Tibial artery (tissue), 4 donors: ENCODE results near the gene GPNMB.

Experiments used
- DNase-seq, 2 donors: peaks; one replicate each; pipeline ENCODE4 v3.0.0-alpha.2; 2019
- H3K27ac ChIP-seq, 2 donors: fragments of 200-600 bp; sonication (generic) in 1 of 2; 1 replicate in 1 of 2; 2 replicates in 1 of 2; pipeline ENCODE4 v1.5.1; 2018 to 2019; ENCODE audit warnings: mild to moderate bottlenecking in 1 of 2
- H3K27me3 ChIP-seq, 2 donors: fragments of 200-600 bp; sonication (generic) in 1 of 2; one replicate each; pipeline versions ENCODE4 v1.5.1 to v1.6.0; 2016 to 2019
- H3K36me3 ChIP-seq, 3 donors: fragments of 200-600 bp; sonication (generic) in 2 of 3; one replicate each; pipeline ENCODE4 v1.5.1; 2016 to 2019; ENCODE audit warnings: mild to moderate bottlenecking in 2 of 3
- H3K4me1 ChIP-seq, 4 donors: fragments of 200-600 bp; sonication (generic) in 2 of 4; 1 replicate in 3 of 4; 2 replicates in 1 of 4; pipeline ENCODE4 v1.5.1; 2016 to 2019
- H3K4me3 ChIP-seq, 2 donors: fragments of 200-600 bp; sonication (generic) in 1 of 2; 1 replicate in 1 of 2; 2 replicates in 1 of 2; pipeline ENCODE4 v1.5.1; 2018 to 2019; ENCODE audit warnings: mild to moderate bottlenecking in 2 of 2
- H3K9me3 ChIP-seq, 3 donors: fragments of 200-600 bp; sonication (generic) in 1 of 3; one replicate each; pipeline ENCODE4 v1.5.1; 2016 to 2019
- intact Hi-C: fragments of 100-400 bp; cut with DNase I; formaldehyde crosslinking; loops from one replicate; pipeline ENCODE4 v1.15.0; 2023; ENCODE audit warnings: low total_unique reads
- TF ChIP-seq, protein P1 (sequence below), 2 experiments: fragments of 200-600 bp in 1 of 2; fragments of 450-650 bp in 1 of 2; IDR thresholded peaks; one replicate each; pipeline ENCODE4 v1.5.1; 2017 to 2019; ENCODE audit warnings: antibody characterized with exemption in 2 of 2, mild to moderate bottlenecking in 1 of 2, moderate library complexity in 1 of 2

The GPNMB gene

DNA sequence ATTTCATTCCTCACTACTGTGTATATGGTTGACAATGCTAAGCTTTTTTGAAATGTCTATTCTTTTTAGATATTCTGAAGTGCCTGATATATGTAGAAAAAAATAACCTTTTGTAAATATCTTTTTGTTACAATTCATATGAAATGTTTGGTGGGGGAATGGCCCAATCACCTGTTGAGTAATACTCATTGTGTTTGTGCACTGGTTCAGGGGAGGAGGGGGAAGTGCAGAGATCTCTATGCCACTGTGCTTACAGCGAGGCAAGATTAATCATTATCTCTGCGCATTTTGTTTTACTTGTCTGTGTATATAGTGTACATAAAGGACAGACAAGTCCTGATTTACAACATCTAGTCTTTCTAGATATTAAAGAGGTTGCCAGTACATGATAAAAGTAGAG is 39.6 kb upstream of the GPNMB start:
- Histone ChIP-seq H3K36me3 (peaks cover 0 to 6% (median 1%) of the 10 kb centered on the region in 3 donors), H3K4me3 (no peak overlapping the region), H3K4me1 (no peaks in the 10 kb centered on the region), H3K27me3 (peaks cover 0 to 3% of the 10 kb centered on the region in 2 donors), H3K9me3 (no peaks in the 10 kb centered on the region), H3K27ac (no peak overlapping the region)
- DNase-seq = no peak
- TF ChIP-seq, protein P1, sequence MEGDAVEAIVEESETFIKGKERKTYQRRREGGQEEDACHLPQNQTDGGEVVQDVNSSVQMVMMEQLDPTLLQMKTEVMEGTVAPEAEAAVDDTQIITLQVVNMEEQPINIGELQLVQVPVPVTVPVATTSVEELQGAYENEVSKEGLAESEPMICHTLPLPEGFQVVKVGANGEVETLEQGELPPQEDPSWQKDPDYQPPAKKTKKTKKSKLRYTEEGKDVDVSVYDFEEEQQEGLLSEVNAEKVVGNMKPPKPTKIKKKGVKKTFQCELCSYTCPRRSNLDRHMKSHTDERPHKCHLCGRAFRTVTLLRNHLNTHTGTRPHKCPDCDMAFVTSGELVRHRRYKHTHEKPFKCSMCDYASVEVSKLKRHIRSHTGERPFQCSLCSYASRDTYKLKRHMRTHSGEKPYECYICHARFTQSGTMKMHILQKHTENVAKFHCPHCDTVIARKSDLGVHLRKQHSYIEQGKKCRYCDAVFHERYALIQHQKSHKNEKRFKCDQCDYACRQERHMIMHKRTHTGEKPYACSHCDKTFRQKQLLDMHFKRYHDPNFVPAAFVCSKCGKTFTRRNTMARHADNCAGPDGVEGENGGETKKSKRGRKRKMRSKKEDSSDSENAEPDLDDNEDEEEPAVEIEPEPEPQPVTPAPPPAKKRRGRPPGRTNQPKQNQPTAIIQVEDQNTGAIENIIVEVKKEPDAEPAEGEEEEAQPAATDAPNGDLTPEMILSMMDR (IDR thresholded peaks at IDR 0.05) = no peak
- intact Hi-C loops = no loop called here

DNA sequence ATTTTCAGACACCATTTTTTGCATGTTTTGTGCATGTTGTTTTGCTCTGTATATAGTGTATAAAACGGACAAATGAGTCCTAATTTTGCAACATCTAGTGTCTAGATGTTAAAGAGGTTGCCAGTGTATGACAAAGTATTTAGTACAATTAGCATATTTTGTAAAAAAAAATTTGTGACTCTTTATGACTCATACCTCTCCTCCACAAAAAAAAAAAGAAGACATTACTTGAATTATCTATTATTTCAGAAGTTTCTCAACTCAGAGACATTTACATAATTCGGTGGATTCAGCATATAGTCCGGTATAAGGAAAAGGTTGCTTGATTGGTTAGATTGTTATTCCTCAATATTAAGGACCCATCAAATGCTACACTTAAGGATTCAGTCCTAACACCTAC is 38.7 kb upstream of the GPNMB start:
- TF ChIP-seq, protein P1 (IDR thresholded peaks at IDR 0.05) = no peak
- Histone ChIP-seq H3K4me1 (no peaks in the 10 kb centered on the region), H3K36me3 (no peaks in the 10 kb centered on the region), H3K4me3 (no peak overlapping the region), H3K27ac (no peak overlapping the region), H3K9me3 (no peaks in the 10 kb centered on the region), H3K27me3 (peaks cover 0 to 3% of the 10 kb centered on the region in 2 donors)
- no peak for DNase-seq
- intact Hi-C loops = no loop called here

DNA sequence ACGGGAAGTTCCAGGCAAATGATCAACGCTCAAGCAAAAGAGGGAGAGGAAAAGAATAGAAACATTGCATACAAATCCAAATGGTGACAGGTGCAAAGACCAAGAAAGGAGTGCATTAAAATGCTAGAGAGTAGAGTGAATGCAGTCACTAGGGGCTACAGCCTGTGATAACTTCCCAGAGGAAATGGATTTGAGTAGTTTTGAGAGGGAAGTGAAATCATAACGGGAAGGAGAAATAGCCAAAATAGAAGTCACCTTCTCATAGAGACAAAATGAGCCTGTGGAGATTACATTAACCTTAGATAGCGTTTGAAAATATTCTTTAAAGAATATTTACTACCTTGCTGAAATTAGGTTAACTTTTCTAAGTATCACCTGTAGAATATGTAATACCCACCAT is 38.3 kb upstream of the GPNMB start:
- Histone ChIP-seq H3K27ac (no peak overlapping the region), H3K27me3 (peaks cover 0 to 3% of the 10 kb centered on the region in 2 donors), H3K36me3 (no peaks in the 10 kb centered on the region), H3K9me3 (no peaks in the 10 kb centered on the region), H3K4me1 (no peaks in the 10 kb centered on the region), H3K4me3 (no peak overlapping the region)
- DNase-seq = no peak
- intact Hi-C loops = no loop called here
- TF ChIP-seq, protein P1 (IDR thresholded peaks at IDR 0.05) = no peak

DNA sequence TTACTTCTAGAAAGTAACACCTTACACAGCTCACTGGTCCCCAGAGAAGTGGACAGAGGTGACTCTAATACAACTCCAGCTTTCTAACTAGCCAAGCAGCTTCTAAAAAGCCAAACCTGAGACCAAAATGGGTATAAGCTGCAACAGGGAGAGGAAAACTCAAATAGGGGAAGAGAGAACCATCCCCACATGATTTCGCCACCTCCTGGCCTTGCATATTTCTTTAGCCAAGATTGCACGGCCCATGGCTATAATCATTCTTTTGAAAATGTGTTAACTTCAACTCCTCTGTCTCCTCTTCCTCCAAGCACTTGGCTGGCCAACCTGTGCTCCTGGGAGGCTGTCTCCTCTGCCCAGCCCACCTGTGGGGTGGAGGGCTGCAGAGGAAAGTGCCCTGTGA is 36.1 kb upstream of the GPNMB start:
- TF ChIP-seq, protein P1 (IDR thresholded peaks at IDR 0.05) = no peak
- intact Hi-C loops = no loop called here
- H3K36me3 ChIP-seq = no peaks in the 10 kb centered on the region
- no peaks in the 10 kb centered on the region for H3K9me3 ChIP-seq
- H3K4me3 ChIP-seq = no peak overlapping the region
- peaks cover 0 to 3% of the 10 kb centered on the region in 2 donors for H3K27me3 ChIP-seq
- no peak overlapping the region for H3K27ac ChIP-seq
- H3K4me1 ChIP-seq = no peaks in the 10 kb centered on the region
- no peak for DNase-seq

DNA sequence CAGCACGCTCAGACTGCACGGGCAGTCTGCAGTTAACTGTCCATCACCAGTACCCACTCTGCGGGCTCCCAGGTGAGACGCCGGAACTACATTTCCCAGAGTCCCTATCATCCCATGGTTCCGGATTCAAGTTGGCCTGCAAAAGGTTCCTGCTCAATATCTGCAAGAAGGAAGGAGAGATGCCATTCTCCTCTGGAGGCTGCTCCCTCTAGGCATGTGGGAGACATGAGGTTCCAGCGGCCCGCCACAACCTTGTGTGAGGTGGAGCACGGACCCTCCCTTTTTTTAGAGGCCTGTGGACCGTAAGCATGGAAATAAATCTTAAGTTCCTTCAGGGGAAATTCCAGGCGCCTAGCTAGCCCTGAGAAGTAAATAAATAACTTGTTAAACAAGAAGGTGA is 35.0 kb upstream of the GPNMB start:
- intact Hi-C loops = no loop called here
- Histone ChIP-seq H3K9me3 (no peaks in the 10 kb centered on the region), H3K27ac (no peak overlapping the region), H3K4me1 (no peaks in the 10 kb centered on the region), H3K36me3 (no peaks in the 10 kb centered on the region), H3K27me3 (no peaks in the 10 kb centered on the region), H3K4me3 (no peak overlapping the region)
- TF ChIP-seq, protein P1 (IDR thresholded peaks at IDR 0.05) = no peak
- no peak for DNase-seq

DNA sequence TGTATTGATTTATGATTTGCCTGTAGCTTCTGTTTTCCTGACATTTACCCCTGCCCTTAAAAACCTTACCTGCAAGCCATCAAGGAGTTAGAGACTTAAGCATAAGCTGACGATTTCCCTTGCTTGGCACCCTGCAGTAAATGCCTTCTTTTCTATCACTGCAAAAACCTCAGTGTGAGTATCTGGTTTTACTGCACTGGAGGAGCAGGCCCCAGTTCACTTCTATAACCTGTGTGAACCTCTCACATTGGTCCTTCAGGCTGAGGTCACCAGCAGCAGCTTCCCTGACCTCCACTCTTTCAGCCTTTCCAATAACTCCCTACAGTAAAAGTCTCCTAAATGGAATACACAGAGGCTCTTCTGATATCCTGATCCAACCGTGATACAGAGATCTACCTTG is 34.2 kb upstream of the GPNMB start:
- DNase-seq = no peak
- Histone ChIP-seq H3K27me3 (no peaks in the 10 kb centered on the region), H3K9me3 (no peaks in the 10 kb centered on the region), H3K4me3 (no peak overlapping the region), H3K36me3 (no peaks in the 10 kb centered on the region), H3K27ac (no peak overlapping the region), H3K4me1 (no peaks in the 10 kb centered on the region)
- intact Hi-C loops = no loop called here
- TF ChIP-seq, protein P1 (IDR thresholded peaks at IDR 0.05) = no peak
